Measurements from ENCODE around the gene TMEM170B.
"Not testable (repeated sequence)": the region's sequence is repeated elsewhere in the genome, so short reads cannot be mapped to it uniquely, and the experiment has no call there.

TMEM170B gene

GRCh38 chr6:11543919-11544518 lies 6.5 kb downstream of the TMEM170B start:
- H3K4me3 ChIP-seq (ENCODE audit: low read length): no peak overlapping the region
- TF ChIP-seq ZNF274 (IDR thresholded peaks at IDR 0.05; ENCODE audit: low read depth, low read length): no peak

GRCh38 chr6:11547846-11548245 lies 10.3 kb downstream of the TMEM170B start:
- not testable (repeated sequence) for H3K4me3 ChIP-seq (ENCODE audit: low read length)

DNA sequence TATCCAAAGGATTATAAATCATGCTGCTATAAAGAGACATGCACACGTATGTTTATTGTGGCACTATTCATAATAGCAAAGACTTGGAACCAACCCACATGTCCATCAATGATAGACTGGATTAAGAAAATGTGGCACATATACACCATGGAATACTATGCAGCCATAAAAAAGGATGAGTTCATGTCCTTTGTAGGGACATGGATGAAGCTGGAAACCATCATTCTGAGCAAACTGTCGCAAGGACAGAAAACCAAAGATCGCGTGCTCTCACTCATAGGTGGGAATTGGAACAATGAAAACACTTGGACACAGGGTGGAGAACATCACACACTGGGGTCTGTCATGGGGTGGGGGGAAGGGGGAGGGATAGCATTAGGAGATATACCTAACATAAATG lies 11.0 kb downstream of the TMEM170B start:
- not testable (repeated sequence) for H3K4me3 ChIP-seq (ENCODE audit: low read length)

DNA sequence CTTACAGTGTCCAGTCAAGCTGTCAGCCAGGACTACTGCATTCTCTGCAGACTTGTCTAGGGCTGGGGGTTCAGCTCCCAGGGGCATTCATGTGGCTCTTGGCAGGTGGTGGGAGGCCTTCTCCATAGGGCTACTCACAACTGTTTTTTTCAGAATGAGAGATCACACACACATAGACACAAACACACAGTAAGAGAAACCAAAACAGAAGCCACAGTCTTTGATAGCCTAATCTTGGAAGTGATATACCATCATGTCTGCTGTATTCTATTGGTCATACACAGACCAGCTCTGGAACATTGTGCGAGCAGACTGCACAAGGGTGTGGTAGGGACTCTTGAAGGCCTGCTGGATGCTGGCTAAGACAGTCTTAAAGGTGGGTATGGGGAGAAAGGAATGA lies 13.5 kb downstream of the TMEM170B start:
- no peak for TF ChIP-seq ZNF274 (IDR thresholded peaks at IDR 0.05; ENCODE audit: low read depth, low read length)
- H3K4me3 ChIP-seq (ENCODE audit: low read length): no peak overlapping the region

- no peak overlapping the region for H3K4me3 ChIP-seq (ENCODE audit: low read length)
- TF ChIP-seq ZNF274 (IDR thresholded peaks at IDR 0.05; ENCODE audit: low read depth, low read length): no peak
Measured at GRCh38 chr6:11552442-11552841, 14.9 kb downstream of the TMEM170B start.

DNA sequence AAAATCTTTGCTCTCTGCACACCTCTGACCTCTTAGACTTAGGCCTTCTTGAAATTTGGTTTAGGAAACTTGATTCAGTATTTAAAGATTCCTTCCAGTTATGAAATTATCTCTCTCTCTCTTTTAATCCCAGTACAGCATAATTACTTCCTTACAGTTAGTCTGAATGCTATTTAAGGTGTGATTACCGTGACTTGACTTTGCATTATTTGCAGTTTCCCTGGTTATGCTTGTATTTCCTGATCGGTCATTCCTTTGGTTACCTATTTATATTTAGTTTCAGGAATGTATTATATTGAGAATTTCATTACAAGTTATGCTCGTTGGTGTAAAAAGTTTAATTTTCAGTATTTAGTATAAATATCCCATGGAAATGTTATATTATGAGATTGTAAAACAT lies 16.3 kb downstream of the TMEM170B start:
- no peak overlapping the region for H3K4me3 ChIP-seq (ENCODE audit: low read length)
- TF ChIP-seq ZNF274 (IDR thresholded peaks at IDR 0.05; ENCODE audit: low read depth, low read length): no peak

DNA sequence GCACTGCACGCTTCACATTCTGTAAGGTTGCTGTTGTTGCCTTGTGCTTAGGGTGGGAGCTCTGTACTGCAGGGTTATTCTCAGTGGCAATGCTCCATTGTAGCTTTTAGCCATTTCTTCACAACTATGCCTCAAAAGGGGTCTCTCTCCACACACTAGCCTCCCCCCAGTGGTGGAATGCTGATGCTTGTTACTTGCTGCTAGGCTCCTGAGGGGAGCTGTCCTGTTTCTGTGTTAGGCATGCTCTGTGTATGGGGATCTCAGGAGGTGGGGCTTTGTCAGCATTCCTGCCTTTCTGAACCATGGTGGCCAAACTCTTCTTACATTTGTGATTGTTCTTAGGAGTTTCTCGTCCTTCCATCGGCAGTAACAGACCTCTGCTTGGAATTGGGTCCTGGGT lies 18.8 kb downstream of the TMEM170B start:
- no peak for TF ChIP-seq ZNF274 (IDR thresholded peaks at IDR 0.05; ENCODE audit: low read depth, low read length)
- H3K4me3 ChIP-seq (ENCODE audit: low read length): no peak overlapping the region

DNA sequence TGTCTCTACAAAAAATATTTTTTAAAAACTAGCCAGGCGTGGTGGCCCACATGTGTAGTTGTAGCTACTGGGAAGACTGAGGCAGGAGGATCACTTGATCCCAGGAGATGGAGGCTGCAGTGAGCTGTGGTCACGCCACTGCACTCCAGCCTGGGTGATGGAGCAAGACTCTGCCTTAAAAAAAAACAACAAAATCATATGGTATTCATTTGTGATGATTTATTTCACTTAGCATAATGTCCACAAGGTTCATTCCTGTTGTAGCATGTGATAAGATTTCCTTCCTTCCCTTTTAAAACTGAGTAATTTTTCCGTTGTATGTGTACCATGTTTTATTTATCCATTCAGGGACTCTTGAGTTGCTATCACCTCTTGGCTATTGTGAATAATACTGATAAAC lies 26.2 kb downstream of the TMEM170B start:
- H3K4me3 ChIP-seq (ENCODE audit: low read length): no peak overlapping the region
- no peak for TF ChIP-seq ZNF274 (IDR thresholded peaks at IDR 0.05; ENCODE audit: low read depth, low read length)

GRCh38 chr6:11566609-11567008 lies 29.1 kb downstream of the TMEM170B start:
- H3K4me3 ChIP-seq (ENCODE audit: low read length): no peak overlapping the region
- TF ChIP-seq ZNF274 (IDR thresholded peaks at IDR 0.05; ENCODE audit: low read depth, low read length): no peak

- TF ChIP-seq ZNF274 (IDR thresholded peaks at IDR 0.05; ENCODE audit: low read depth, low read length): no peak
- no peak overlapping the region for H3K4me3 ChIP-seq (ENCODE audit: low read length)
Measured at GRCh38 chr6:11571073-11571472, 33.5 kb downstream of the TMEM170B start.

- no peak overlapping the region for H3K4me3 ChIP-seq (ENCODE audit: low read length)
- TF ChIP-seq ZNF274 (IDR thresholded peaks at IDR 0.05; ENCODE audit: low read depth, low read length): no peak
Measured at GRCh38 chr6:11575408-11576033, 38.0 kb downstream of the TMEM170B start.

GRCh38 chr6:11580686-11581405 lies 43.3 kb downstream of the TMEM170B start:
- no peak overlapping the region for H3K4me3 ChIP-seq (ENCODE audit: low read length)
- TF ChIP-seq ZNF274 (IDR thresholded peaks at IDR 0.05; ENCODE audit: low read depth, low read length): no peak

GRCh38 chr6:11584244-11584643 lies 46.7 kb downstream of the TMEM170B start:
- TF ChIP-seq ZNF274 (IDR thresholded peaks at IDR 0.05; ENCODE audit: low read depth, low read length): no peak
- H3K4me3 ChIP-seq (ENCODE audit: low read length): no peak overlapping the region

DNA sequence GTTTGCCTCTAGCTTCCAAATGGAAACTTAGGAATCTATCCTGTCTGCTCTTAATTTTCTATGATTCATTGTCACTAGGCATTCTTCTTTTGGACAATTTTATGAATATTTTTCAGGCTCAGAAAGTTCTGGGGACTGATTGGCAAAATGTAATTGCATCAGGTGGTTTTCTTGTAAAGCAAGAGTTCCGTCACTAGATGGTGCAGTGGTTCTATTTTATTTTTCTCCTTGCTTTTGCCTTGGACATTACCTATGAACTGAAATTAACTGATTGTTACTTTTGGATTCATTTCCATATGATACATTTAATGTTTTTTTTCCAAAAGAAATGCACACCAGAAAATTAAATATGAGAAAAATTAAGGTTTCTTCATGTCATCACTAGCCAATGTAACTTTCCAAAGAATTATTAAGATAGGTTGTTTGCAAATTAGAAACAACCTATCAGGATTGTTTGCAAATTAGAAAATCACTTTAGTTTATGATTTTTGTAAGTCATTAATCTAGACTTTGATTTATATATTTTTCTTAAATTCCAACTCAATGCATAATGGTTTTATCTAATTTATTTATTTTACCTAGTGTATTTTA lies 48.0 kb downstream of the TMEM170B start:
- no peak for TF ChIP-seq ZNF274 (IDR thresholded peaks at IDR 0.05; ENCODE audit: low read depth, low read length)
- H3K4me3 ChIP-seq (ENCODE audit: low read length): no peak overlapping the region

DNA sequence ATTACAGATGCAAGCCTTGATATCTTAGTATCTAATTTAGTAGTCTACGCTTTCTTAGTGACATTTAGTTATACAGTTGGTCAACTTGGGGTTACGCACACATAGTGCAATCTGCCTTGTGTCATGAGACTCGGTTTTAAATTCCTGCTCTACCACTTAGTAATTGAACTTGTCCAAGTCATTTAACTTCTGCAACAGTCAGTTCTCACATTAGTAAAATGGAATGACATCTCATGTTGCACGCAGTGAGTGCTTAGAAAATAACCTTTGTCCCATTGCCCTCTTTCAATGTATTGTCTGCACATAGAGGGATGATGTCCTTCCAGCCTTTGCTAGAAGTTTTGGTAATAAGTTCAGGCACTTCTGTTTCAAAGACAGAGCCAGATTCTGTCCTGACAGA lies 48.6 kb downstream of the TMEM170B start:
- no peak overlapping the region for H3K4me3 ChIP-seq (ENCODE audit: low read length)
- no peak for TF ChIP-seq ZNF274 (IDR thresholded peaks at IDR 0.05; ENCODE audit: low read depth, low read length)
